NCI-H128 (cell line): Measurements from ENCODE around the gene SLIRP.
A peak's percentile ranks its signal among the peaks of the same experiment; 100 is the strongest.
"Not testable (repeated sequence)": the region's sequence is repeated elsewhere in the genome, so short reads cannot be mapped to it uniquely, and the experiment has no call there.

ENCODE experiments used
- DNase-seq: peaks from one replicate; lab custom pipeline; 2025; ENCODE audit not compliant: unreplicated experiment; lab: John Stamatoyannopoulos, UW

SLIRP gene

DNA sequence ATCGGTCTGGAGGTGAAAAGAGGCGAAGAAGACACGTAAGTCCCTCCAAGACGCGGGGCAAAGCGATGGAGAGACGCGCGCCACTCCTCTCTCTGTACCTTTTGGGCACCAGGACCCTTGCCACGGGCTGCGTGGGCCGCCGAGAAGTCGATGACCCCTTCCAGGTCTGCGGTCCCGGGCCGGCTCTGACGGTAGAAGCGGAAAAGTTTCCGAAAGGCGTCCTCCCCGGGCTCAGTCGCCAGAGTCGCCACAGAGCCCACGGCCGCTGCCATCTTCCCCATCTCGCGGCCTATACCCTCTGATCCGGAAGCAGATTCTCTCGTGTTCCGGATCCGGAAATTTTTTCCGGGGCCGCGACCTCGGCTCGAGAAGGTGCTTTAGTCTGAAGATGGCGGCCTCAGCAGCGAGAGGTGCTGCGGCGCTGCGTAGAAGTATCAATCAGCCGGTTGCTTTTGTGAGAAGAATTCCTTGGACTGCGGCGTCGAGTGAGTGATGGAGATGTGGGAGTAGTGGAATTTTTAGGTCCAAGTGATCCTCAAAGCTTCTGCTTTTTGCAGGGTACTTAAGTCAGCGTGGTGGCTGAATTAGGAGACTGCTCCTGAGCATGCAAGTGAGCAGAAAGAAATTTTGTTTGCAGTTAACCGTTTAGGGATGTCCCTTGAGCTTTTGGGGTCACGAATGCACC, at the start of gene SLIRP, which contains the start of gene ALKBH1:
Gene SLIRP (plus strand): TSS at position 380 of the 685 bp plus-strand sequence. CDS start 9 bp downstream, at position 389.
Gene ALKBH1 (minus strand): TSS at position 300 of the 685 bp plus-strand sequence. CDS start 19 bp downstream, at position 281.
- peak; percentile 77 for DNase-seq

GRCh38 chr14:77659831-77660230, 48.1 kb upstream of the SLIRP start:
- no peak for DNase-seq

DNA sequence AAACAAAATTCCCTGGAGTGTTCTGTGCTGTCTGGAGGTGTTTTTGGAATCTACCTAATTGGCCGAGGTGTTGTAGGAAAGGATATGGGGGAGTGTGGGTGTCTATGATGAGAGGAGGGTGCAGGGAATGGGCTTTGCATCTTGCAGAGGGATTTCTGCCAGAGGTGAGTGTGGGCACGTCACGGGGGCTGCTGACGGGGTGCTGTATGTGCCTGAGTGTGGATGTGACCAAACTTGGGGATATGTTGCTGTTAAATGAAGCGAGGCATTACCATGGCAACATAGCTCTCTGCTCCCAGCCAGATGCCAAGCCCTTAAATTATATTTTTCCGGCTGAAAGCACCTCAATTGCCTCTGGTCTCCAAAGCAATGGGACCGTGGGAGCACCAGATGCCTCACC, 47.1 kb upstream of the SLIRP start:
- peak; percentile 68 for DNase-seq

GRCh38 chr14:77661562-77661961, 46.3 kb upstream of the SLIRP start:
- DNase-seq = not testable (repeated sequence)

GRCh38 chr14:77663293-77663692, 44.6 kb upstream of the SLIRP start:
- DNase-seq = no peak

- DNase-seq = no peak
Observed at GRCh38 chr14:77667331-77667730, 40.6 kb upstream of the SLIRP start.

GRCh38 chr14:77673193-77673592, 34.7 kb upstream of the SLIRP start:
- no peak for DNase-seq

- no peak for DNase-seq
Observed at GRCh38 chr14:77674931-77675330, 33.0 kb upstream of the SLIRP start.

DNA sequence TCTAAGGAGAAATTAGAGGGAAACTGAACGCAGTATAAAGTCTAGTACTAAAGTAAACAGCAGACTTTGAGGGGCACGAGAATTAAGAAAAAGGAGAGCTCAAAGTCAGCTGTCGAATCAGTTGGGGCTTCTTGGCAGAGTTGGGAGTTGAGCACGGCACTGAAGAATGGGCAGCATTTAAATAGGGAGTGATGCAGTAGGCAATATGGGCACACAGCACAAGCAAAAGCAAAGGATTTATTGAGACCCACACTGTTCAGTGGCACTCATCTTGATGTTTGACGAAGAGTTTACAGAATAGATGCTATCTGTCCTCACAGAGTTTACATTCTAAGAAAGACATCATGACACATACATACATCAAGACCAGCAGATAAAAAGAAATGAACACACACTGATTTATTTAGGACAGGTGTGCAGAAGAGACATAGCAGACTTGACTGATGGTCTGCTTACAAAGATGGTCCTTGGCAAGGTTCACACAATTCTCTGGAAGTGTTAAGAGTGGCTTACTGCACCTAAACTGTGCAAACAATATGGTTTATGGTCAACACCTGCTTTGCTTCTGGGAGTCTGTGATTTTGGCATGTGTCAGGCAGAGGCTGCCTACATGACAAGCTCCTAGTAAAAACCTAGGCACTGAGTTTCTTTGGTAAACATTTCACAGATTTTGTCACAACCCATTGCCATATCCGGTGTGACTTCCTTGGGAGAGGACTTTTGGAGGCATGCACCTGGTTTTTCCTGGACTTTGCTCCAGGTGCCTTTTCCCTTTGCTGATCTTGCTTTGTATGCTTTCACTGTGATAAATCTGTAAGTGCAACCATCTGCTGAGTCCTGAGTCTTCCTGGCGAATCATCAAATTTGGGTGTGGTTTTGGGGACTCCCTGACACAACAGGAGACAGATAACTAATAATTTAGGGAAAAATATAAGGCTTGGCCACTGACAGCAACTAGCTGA, 26.4 kb upstream of the SLIRP start:
- no peak for DNase-seq

DNA sequence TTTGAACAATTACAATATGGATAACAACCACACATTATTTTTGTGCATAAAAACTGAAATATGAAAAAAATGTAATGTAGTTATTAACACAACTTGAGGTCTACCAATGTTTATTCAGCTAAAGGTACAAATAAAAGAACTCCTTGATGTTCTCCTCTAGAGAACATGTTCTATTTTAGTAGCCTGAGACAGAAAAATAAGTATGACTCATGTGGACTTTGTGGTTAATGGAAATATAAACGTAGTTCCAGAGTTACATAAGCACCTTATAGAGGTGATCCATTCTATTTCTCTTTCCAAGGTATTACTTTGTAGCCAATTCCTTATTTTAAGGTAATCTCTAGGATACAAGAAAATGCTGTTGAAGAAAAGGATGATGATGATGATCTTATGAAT, 25.7 kb upstream of the SLIRP start:
- DNase-seq = no peak

GRCh38 chr14:77691259-77691658, 16.6 kb upstream of the SLIRP start:
- DNase-seq = no peak

- DNase-seq = peak; percentile 3
Observed at GRCh38 chr14:77707355-77707723, 564 bp upstream of the SLIRP start.

- DNase-seq = no peak
Observed at GRCh38 chr14:77708749-77709148, 846 bp downstream of the SLIRP start.

DNA sequence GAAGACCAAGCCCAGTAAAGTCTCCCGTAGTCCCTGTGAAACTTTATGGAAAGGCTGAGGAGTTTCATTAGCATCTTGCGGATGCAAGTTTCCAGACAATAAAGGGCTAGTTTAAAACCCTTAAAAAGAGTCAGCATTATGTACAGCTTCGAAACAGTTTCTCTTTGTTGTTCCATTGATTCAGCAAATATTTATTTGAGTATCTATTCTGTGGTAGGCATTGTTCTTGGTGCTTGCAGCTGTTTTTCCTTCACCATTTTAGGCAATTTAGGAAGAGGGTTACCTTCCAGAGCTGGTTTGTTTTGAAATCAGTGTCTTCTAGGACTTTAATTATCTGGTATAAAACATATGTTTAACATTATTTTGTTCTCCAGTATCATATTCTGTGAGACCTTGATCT, 1.5 kb downstream of the SLIRP start:
- no peak for DNase-seq

DNA sequence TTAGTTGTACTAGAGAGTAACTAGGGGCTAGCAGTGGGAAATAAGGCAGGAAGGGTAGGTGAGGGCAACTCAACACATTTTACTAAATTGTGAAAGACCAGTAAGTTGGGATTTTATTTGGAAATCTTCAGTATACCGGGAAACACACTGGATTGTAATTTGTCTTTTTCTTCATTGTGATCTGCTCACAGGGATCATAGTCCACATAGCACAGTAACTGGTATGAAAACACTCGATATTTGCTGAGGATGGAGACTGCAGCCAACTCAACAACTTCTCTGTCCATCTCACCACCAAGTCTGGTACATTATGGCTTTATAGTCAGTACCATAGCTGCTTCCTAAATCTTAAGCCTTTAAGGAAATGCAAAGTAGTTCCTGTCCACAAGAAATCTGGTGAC, 2.5 kb downstream of the SLIRP start:
- DNase-seq = no peak

- no peak for DNase-seq
Observed at GRCh38 chr14:77714926-77715325, 7.0 kb downstream of the SLIRP start.

GRCh38 chr14:77717608-77718305, 9.9 kb downstream of the SLIRP start:
- no peak for DNase-seq

DNA sequence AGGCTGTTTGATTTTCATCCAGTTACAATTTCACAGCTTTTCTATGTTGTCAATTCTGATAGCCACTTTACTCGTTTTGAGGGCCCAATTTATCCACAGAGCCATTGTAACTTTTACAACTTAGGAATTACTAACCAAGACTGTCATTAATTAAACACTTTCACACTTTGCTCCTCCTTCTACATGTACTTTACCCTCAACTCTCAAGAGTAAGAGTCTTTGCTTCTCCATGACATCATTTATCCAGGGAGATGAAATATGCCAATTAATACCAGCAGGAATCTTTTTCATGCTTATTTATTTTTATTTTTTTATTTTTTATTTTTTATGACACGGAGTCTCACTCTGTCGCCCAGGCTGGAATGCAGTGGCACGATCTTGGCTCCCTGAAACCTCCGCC, 13.5 kb downstream of the SLIRP start:
- DNase-seq = no peak

GRCh38 chr14:77722301-77722700, 14.4 kb downstream of the SLIRP start:
- no peak for DNase-seq

- DNase-seq = no peak
Observed at GRCh38 chr14:77730976-77731497, 23.1 kb downstream of the SLIRP start.

- DNase-seq = no peak
Observed at GRCh38 chr14:77738559-77739250, 30.8 kb downstream of the SLIRP start.
